Measurements from ENCODE around the gene GPR27.
A peak's percentile ranks its signal among the peaks of the same experiment; 100 is the strongest.

GPR27 gene, protein sequence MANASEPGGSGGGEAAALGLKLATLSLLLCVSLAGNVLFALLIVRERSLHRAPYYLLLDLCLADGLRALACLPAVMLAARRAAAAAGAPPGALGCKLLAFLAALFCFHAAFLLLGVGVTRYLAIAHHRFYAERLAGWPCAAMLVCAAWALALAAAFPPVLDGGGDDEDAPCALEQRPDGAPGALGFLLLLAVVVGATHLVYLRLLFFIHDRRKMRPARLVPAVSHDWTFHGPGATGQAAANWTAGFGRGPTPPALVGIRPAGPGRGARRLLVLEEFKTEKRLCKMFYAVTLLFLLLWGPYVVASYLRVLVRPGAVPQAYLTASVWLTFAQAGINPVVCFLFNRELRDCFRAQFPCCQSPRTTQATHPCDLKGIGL

DNA sequence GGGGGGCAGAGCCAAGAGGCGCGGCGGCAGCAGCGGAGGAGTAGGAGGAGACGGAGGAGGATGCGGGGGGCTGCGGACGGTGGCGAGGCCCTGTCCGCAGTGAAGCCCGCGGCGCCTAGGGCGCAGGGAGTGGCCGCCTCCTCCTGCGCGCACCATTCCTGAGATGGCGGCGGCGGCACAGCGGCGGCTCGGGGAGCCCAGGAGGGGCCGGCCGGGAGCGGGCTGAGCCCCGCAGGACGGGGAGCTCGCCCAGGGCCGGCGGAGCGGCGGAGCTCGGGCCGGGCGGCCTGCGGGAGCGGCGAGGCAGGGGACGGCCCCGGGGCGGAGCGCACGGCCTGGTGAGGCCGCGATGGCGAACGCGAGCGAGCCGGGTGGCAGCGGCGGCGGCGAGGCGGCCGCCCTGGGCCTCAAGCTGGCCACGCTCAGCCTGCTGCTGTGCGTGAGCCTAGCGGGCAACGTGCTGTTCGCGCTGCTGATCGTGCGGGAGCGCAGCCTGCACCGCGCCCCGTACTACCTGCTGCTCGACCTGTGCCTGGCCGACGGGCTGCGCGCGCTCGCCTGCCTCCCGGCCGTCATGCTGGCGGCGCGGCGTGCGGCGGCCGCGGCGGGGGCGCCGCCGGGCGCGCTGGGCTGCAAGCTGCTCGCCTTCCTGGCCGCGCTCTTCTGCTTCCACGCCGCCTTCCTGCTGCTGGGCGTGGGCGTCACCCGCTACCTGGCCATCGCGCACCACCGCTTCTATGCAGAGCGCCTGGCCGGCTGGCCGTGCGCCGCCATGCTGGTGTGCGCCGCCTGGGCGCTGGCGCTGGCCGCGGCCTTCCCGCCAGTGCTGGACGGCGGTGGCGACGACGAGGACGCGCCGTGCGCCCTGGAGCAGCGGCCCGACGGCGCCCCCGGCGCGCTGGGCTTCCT, at the start of gene GPR27:
Gene GPR27 (plus strand): TSS at position 155 of the 909 bp plus-strand sequence. CDS start 195 bp downstream, at position 350.
- DNase-seq: peak; percentile 20

DNA sequence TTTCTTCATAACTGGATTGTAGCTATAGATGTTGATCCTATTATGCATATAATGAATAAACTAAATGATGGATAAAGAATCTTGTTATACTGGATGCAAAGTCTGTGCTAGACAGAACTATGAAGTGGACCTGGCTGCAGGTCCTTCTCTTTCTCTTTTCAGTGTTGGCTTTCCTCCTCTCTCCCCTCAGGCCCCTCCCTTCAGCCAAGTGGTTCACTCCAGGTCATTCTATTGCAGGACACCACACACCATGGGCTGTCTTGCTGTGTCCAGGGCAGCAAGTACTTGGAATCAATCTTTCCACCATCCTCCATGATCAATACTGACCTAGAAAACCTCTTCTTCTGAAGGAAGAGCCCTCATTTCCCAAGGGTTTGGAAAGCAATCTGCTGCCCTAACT, 48.7 kb upstream of the GPR27 start:
- DNase-seq: no peak

DNA sequence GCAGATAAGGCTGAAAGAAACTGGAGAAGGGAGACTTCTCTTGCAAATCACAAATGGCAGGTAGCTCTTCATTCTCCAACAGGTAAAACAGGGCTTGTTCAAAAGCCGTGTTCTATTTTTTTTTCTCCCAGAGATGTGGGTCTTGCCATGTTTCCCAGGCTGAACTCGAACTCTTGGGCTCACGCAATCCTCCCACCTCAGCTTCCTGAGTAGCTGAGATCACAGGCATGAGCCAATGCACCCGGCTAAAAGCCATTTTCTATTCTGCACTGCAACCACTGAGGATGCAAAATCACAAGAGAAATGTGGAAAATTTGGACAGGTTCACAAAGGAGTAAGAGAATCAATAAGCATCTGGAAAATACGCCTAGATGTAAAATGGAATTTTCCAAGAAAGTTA, 48.0 kb upstream of the GPR27 start:
- DNase-seq: no peak

DNA sequence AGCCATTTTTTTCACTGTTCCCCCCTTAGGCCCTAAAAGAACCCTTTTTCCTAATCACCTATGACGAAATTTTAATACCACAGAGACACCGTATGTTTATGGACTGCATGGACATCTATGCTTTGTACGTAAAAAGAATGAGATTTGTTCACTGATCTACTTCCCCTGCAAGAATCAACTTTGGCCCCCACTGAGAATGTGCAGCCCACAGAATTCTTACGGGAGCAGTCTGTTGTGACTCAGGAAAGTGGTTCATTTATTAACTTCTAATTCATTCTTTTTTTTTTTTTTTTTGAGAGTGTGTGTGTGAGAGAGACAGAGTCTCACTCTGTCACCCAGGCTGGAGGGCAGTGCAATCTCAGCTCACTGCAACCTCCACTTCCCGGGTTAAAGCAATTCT, 46.1 kb upstream of the GPR27 start:
- no peak for DNase-seq

DNA sequence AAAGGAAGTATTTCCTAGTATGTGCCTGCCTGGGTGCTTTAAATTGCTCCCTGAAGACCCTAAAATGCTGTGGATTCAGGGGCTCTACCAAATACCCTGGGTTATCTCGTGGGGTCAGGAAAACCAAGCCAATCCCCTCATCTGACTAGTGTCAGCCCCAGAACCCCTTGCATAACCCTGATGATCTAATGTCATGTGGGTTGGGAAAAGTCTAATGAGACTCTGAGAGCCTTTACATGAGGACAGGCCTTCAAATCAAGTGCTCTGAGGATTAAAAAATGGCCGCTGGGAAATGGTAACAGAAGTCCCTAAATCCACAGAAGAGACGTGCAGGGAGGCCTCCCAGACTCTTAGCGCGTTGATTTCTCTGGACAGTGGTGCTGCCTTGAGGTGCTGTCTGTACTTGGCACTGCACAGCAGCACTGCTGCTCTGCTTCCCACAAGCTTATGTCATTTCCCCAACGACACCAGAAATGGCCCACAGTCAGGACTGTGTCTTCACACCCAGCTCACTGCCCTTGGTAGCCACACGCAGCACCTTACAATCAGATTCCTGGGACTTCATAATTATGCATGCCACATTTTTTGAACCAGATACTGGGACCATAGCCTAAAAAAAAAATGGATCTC, 45.1 kb upstream of the GPR27 start:
- DNase-seq: no peak

DNA sequence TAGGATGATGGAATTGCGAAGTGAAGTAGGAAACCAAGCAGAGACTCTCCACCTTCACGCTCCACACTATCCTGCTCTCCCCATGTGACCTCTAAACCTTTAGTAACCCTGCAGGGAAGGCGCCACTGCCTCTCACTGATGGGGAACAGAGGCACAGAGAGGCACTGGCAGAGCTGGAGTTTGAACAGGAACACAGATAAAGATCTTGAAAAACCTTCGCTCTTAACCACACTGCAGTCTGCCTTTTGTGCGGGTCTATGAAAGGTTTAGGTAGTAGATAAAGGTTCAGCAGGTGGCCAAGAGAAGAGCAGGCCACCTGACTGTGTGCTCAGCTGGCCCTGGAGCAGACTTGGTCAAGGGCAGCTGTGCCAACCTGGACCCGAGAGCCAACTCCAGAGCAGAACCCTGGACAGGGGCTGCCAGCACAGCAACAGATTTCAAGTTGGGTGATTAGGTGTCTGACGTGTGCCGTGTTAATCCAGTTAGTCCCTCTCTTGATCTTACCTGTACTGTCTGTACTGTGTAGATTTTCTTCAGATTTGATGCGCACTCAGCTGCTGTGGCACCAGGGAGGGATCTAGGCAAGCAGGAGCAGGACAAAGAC, 43.6 kb upstream of the GPR27 start:
- DNase-seq: no peak

DNA sequence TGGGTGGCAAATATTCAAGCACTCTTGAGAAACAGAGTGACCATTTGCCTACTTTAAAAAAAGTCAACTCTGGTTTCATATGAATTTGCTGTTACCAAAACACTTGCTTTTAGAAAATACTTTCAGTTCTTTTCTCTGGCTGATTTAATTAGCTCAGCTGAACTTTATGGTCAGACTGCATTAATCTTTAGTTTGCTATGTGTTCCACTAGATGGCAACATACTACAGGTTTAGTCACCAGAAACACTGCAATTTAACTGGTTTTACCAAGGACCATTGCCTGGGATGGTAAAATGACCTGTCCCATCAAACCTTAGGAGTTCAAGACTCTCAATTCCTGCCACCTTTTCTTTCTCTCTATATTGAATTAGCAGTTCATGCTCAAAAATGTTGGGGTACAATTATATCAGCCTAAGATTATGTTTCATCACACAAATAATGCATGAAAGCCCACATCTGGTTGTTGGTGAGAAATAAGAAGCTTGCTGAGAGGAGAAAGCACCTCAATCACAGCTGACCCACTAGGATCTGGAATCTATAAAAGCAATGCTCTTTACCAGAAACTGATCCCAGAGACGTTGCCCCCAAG, 42.7 kb upstream of the GPR27 start:
- no peak for DNase-seq

DNA sequence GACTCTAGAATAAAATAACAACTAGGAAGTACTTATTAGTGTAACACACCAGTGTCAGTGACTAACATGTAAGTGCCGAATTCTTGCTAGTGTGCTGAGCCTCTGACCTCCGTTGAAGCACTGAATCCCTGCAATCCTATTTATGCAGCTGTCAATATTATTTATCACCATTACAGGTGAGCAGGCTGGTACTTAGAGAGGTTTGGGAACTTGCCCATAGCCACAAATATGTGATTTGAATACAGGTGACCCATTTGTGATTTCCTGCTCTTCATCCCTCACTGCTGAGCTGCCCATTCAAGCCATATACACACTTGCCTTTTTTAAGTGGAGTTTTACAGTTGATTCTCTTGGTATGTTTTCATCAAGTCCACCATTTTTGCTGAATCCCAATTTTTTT, 40.6 kb upstream of the GPR27 start:
- DNase-seq: no peak

DNA sequence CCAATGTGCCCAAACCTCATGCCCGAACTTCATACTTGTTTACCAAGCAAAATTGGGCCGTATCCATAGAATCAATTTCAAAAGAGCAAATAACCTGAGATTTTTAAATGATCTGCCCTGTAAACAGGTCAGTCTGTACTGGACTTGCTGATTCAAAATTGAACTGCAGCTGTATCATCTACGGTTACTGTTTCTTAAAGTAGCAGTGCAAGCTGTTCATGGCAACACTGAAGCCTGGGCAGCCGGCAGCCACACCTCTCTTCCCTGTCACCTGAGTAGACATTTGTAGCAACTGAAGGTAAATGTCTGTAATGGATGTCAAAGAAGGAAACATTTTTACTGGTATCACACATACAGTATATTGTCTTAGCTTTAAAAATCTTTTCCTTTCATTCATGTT, 39.1 kb upstream of the GPR27 start:
- no peak for DNase-seq

DNA sequence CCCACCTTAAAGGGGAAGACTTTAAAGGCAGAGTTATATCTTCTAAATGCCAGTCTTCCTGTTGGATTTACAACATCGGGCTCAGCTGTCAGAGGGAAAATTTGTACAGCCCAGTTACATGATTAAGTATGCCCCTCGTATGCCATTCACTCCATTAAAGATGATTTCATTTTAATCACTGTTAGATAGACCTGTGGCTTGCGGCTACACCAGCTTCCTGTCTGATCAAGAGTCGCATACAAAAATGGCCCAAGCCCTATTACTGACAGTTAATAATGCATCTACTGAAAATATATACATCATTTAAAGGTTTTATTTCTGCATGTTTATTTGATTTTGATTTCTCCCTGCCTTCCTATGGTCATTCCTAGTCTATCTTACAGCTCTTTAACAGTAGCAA, 35.6 kb upstream of the GPR27 start:
- no peak for DNase-seq

DNA sequence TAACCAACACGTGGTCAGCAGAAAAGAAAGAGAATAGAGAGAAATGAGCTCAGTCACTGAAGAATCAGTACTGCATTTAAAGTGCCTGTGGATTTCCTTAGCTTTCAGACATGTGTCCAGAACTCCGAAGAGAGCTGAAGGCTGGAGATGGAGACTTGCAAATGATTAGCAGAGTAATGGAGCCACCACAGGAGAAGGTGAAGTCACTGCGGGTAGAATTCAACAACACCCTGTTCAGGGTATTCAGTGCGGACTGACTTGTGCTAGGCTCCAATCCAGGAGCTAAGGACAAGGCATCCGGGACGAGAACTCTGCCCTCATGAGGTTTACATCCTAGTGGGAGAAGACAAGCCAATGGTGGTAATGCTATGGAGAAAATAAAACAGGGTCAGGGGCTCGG, 32.7 kb upstream of the GPR27 start:
- no peak for DNase-seq

DNA sequence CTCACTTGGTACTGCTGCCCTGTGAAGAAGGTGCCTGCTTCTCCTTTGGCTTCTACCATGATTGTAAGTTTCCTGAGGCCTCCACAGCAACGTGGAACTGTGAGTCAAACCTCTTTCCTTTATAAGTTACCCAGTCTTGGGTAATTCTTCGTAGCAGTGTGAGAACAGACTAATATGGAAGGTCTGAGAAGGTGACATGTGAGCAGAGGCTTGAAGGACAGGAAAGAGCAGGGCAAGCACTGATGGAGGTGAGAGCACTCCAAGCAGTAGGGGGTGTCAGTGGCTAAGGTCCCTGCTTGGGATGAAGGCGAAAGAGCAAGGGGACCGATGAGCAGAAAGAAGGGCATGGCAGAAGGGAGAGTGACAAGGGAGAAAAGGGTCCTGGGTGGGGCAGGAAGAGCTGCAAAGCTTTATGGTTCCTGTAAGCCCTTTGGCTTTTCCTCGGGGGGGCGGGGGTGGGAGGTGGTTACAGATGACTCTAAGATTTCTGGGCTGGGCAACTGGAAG, 32.0 kb upstream of the GPR27 start:
- DNase-seq: no peak

DNA sequence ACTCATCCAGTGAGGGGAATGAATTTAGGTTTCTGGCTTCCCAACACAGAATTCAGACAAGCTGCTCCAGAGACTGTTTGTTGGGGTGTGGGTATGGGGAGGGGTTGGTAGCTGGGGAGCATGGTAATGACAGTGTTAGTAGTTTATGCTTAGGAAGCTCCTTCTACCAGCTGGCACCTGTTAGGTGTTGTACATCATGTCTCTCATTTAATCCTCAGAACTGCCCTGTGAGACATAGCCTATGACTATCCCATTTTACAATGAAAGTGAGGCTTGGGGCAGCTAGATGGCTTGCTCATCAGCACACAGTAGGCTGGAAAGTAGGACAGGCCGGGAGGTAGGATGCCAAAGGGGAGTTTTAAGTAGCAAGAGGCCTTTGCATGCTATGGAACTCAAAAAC, 31.0 kb upstream of the GPR27 start:
- no peak for DNase-seq

DNA sequence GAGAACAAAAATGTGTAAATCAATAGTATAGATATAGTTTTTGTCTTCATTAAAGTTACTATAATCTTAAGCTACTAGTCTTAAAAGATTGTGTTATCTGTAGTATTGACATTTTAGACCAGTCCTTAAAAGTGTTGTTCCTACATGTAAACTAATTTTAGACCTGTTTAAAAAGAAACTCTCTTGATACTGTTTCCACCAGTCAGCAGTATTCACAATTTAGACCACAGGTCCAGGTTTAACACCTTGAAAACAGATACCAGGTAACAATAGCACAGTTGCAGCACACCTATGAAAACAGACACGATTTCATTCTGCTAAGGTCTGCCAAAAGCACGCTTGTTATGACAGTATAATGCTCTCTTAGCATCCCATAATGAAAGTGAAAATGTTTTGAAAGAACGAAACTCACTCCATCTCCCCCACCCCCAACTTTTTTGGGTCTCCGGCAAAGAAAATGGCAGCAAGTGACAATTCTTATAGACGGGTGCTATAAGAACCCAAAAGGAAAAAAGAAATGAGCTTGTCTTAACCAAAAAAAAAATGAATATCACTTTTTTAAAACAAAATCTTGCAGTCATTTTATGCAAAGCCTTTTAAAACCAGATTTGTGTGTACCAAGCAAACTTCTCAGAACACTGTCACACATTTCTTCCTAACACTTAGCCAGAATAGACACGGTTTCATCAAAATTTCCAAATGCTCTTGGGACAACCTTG, 30.0 kb upstream of the GPR27 start:
- DNase-seq: no peak

DNA sequence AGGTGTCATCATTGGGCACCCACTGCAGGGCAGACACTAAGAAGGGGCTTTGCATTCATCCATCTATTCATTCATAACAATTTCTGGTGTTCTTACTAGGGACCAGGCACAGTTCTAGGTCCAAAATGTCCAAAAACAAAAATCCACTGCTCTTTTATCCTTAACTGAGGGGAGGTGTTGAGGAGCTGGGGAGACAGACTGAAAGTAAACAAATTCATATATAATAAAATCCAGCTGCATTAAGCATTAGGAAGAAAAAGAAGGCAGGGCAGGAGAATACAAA, 29.5 kb upstream of the GPR27 start:
- DNase-seq: no peak

DNA sequence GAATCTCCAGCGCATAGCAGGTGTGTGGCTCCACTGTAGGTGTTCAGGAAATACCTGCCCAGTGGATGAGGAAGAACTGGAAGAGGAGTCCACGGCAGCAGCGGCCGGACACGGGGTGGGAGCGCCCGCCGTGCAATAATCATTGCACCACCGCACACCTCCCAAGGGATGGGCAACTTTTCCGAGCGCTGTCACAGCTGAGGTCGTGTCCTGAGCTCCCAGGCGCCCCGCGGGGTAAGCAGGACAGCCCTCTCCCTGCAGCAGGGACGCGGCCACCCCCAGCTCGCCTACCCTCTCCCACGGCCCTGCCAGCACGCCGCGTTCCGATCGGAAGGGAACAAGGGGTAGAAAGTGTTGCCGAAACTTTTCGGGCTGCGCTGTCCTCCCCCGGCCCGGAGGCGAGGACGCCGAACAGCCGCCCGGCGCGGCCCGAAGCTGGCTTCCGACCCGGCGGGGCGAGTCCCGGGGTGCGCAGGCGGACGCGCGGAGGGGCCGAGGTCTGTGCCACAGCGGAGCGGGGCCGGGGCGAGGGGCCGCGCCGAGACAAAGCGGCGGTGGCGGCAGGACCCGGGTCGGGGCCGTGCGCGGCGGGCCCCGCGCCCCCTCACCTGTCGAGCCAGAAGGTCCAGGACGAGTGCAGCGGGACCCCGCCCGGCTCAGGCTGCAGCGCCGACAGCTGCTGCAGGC, 28.9 kb upstream of the GPR27 start:
- DNase-seq: peak; percentile 36

DNA sequence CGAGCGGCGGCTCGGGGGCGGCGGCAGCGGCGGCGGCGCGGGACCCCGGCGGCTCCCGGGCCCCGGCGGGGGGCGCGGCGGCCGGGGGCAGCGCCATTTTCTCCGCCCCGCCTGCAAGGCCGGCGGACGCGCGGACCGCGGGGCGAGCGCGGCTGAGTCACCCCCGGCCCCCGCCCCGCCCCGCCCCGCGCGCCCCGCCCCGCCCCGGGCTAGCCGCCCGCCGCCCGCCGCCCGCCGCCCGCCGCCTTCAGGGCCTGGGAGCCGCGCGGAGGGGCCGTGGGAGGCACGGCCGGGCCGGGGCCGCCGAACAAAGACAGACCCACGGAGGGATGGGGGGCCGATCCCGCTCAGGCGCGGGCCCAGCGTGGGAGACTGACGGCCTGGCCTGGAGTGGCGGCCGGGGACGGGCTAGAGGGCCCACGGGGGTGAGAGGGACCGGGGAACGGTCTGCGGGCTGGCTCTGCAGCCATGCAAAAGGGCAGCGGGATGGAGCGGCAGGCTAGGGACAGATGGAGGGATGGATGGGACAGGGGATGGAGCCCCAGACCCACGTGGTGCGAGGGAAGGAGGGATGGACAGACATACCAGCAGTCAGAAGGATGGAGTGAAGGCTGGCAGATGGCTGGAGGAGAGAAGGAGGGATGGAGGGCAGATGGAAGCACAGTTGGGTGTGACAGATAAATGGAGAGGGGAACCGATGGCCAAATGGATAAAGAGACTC, 28.2 kb upstream of the GPR27 start, which contains the start of gene EIF4E3:
Gene EIF4E3 (minus strand): TSS at position 132 of the 721 bp plus-strand sequence. CDS start 35 bp downstream, at position 97.
- peak; percentile 48 for DNase-seq

DNA sequence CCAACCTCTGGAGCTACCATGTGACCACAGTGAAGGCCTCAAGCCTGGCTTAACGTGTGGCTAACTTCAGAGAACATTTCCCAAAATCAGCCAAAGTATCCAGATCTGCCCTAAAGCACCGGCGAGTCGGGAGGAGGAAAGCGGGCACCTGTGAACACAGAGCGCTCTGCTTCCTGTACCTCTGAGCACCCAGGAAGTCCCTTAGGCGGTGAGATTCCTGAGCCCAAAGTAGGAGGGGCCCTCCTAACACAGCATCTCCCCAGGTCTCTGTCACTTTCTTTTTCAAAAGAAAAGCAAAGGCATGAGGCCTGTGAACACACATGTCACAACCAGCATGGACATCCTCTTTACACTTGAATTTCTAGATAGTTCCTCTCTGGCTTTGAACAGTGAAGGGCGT, 27.5 kb upstream of the GPR27 start:
- peak; percentile 38 for DNase-seq

DNA sequence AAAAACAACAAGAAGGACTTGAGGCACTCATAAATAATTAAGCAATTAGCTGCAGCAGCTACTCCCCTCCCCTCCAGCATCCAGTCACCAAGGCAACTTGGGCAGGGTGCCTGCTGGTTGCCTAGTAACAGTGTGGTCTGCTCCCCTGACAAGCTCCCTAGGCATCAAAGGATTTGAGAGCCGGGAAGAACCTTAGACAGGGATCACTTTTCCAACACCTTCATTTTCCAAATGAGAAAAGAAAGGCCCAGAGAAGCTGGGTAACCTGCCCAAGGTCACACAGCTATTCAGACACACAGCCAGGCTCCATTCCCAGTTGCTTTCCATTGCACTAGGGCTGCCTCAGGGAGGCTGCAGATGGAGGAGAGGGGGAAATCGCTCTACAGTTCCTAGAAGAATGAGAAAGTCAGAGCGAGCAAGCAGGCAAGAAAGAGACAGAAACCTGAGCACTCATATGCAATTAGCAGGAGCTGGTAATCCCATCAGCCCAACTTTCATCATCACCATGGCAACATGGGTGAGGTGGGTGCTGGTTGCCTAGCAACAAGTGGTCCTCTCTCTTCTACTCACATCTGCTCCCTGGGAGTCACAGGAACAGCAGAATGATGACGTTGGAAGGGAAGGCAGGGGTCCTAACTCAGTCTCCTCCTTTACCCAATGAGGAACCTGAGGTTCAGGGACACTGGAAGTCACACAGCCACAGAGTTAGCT, 24.9 kb upstream of the GPR27 start:
- no peak for DNase-seq

DNA sequence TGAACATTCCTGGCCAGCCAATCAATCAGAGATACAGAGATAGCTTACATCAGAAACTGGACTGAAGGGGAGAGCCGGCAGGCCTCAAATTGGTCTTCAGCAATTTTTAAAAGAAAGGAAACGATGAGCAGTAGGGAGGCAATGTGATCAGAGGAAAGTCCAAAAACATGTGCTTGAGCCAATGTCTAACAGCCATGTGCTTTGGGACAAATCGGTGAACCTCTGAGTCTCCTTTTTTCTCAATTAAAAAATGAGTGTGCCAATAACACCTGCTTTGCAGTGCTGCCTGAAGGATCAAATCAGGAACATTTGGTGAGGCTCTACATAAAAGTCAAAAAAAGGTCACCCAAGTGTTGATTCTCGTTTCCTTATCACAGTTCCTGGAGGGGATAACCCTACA, 21.0 kb upstream of the GPR27 start:
- DNase-seq: no peak
